GM18526 (cell line): ENCODE data around the gene LLGL1.

Experiments used
- POLR2A ChIP-seq: IDR thresholded peaks from 3 replicates; pipeline ENCODE4 v1.6.1; 2011; ENCODE audit not compliant: insufficient read length; ENCODE audit errors: extremely low read depth

LLGL1 gene

DNA sequence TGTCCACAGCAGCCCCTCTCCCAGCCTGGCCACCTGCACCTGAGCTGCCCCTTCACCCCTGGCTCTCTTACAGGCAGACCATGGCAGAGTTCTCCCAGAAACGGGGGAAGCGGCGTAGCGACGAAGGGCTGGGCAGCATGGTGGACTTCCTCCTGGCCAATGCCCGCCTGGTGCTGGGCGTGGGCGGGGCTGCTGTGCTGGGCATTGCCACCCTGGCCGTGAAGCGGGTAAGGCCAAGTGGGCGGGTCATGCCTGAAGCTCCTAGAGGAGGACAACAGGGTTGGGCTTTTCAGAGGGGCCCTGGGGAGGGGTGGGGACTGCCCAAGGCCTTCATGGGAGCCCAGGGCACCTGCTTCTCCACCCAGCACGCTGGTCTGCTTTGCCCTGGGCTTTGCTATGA lies 37.2 kb downstream of the LLGL1 start:
- TF ChIP-seq POLR2A: no peak

DNA sequence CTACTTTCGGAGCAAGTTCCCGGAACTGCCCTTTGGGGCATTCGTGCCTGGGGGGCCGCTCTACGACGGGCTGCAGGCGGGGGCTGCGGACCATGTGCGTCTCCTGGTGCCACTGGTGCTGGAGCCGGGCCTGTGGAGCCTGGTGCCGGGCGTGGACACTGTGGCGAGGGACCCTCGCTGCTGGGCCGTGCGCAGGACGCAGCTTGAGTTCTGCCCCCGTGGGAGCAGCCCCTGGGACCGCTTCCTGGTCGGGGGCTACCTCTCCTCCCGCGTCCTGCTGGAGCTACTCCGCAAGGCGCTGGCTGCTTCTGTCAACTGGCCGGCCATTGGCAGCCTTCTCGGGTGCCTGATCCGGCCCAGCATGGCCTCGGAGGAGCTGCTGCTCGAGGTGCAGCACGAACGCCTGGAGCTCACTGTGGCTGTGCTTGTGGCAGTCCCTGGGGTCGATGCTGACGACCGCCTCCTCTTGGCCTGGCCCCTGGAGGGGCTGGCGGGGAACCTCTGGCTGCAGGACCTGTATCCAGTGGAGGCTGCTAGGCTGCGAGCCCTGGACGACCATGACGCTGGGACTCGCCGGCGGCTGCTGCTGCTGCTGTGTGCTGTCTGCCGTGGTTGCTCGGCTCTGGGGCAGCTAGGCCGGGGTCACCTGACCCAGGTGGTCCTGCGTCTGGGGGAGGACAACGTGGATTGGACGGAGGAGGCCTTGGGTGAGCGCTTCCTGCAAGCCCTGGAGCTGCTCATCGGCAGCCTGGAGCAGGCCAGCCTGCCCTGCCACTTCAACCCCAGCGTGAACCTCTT lies 38.6 kb downstream of the LLGL1 start:
- TF ChIP-seq POLR2A: no peak

DNA sequence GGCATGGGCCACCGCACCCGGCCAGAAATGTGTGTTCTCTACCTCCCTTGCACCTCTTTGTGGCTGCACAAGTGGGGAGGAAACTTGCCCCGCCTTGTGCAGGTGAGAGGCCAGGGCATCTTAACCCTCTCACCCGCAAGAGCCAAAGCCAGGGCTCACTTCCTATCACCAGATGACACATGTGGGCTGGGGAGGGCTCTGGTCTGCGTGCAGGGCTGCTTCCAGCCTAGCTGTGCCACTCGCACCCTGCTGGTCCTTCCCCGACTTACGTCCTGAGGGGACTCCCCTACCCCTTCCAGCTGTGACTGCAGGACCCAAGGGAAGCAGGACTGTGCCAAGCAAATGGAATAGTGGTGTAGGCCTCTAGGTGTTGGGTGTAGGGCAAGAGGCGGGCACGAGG lies 41.9 kb downstream of the LLGL1 start:
- no peak for TF ChIP-seq POLR2A

DNA sequence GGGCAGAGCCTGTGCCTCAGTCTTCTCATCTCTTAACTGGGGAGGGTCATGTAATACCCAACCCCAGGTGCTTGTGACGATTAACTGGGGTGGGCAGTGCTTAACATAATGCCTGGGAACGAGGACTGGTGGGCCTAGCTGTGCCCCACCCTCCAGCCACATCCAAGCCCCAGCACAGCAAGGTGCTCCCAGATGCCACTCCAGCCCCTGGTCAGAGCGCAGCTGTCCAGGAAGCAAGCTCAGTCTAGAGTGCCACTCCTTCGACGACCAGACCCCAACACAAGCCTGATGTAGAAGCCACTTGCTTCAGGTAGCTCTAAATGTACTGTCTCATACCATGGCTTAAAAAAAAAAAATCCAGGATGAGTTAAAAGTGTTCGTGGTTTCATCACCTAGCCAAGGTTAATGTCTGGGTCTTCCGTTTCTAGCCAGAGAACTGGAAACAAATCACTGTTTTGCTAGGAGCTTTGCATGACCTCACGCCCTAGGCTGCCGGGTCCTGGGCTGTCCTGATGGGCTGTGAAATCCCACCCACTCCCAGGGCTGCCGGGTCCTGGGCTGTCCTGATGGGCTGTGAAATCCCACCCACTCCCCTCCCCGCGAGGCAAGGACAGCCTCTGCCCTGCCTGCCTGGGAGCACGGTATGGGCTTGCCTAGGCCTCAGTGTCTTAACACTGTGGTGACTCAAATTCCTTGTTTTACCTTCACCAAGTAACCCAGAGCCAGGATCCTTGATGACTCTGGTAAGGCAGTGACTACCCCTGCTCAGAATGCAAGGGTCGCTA lies 42.7 kb downstream of the LLGL1 start:
- no peak for TF ChIP-seq POLR2A

DNA sequence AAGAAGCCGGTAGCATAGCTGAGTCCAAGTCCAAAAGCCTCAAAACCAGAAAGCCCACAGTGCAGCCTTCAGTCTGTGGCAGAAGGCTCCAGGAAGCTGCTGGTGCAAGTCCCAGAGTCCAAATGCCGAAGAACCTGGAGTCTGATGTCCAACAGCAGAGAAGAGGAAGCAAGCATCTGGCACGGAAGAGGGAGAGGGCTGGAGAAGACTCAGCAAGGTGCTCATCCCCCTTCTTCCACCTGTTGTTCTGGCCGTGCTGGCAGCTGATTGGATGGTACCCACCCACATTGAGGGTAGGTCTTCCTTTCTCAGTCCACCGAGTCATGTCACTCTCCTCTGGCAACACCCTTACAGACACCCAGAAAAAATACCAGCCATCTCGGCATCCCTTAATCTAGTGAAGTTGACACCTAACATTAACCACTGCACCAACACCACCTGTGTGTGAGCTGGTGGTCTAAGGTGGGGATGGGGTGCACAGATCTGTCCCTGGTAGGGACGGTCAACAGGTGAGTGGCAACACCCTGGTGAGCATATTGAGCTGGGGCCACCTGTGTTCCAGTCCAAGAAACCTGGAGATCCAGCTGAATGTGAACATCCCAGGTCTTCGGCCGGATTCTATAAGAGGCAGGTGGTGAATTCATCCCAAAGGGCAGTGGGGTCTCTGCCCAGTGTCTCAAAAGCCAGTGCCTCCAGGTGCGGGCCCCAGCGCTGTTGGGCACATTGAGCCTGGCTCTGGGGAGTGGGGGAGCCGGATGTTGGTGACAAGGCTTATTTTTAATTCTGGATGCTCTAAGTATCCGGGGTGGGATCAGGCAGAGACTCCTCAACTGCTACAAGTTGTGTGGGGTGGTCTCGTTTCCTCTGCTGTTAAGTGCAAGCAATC lies 44.9 kb downstream of the LLGL1 start:
- no peak for TF ChIP-seq POLR2A

DNA sequence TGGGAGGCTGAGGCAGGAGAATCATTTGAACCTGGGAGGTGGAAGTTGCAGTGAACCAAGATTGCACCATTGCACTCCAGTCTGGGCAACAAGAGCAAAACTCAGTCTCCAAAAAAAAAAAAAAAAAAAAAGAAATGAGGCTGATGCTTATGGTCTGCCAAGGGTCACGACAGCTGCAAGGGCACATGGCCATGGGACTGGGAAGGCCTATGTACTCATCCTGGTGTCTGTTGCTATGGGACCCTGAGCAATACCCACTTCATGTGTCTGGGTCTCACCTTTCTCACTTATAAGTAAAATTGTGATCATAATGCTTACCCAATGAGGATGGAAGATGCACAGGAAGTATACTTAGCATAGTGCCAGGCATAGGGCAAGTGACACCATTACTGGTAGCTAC lies 51.6 kb downstream of the LLGL1 start:
- TF ChIP-seq POLR2A: no peak

DNA sequence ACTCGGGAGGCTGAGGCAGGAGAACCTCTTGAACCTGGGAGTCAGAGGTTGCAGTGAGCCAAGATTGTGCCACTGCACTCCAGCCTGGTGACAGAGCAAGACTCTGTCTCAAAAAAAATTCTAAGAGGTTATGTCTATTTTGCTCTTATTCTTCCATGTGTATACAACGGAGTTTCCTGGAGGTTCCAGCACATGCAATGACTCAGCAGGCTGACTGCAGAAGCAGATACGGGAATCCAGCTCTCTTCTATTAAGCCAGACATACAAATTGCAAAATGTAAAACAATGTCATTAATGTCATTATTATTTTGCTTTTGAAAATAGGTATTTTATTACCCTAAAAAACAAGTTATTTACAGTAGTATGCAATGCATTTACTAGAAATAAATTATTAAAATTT lies 53.4 kb downstream of the LLGL1 start:
- TF ChIP-seq POLR2A: no peak

DNA sequence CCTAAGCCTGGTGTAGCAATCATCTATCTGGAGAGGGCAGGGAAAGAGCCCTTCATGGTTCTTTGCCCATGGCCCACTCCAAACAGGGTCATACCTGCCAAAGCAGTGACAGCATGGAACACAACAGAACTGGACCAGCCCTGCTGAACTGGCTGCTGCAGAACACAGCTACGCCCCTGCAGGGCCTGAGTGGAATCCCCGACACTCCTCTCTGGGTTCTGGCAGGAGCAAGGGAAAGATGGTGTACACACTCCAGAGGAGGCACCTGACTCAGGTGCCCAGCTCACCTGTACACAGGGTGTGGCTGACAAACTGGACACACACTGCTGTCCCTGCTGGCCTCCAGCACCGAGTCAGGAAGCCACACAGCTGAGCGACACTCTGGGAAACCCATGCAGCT lies 54.8 kb downstream of the LLGL1 start:
- TF ChIP-seq POLR2A: no peak

DNA sequence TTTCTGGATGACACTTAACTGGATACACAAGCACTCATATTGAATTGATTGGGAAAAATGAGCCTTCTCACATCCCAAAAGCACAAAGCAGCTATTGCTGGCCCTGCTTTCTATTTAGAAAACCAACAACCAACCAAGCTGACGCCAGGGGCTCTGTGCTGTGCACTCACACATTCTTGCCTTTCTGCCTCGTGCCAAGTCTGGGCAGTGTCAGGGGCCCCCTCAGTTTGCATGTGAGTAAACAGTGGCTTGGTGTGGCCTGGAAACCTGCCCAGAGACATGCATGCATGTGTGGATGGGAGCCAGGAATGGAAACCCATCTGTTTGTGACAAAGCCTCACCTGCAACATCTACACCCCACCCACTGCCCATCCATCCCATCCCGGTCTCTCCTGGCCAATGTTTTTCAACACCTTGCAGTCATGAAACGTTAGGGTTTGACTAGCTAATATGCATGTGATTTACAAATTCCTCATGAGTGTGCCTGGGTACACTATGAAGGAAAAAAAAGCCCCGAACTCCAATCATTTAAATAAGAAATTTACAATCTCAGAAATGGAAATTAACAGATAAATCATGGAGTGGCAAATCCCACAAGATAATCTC lies 55.4 kb downstream of the LLGL1 start:
- TF ChIP-seq POLR2A: no peak

DNA sequence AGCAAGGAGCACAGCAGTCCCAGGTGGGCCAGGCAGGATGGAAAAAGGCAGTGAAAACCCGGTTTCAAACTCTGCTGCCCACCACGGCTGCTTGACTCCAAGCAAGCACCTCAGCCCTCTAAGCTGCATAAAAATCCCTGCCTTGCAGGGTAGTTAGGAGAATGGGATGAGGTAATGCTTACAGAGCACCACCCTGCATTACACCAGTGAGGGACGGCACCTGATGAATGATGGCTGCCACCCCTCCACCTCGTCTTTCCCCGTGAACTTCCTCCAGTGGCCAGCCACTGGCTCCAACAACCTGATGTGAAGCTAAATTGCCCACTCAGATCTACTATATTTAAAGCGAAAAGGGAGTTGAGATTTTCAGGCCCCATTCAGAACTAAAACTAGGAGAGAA lies 56.4 kb downstream of the LLGL1 start:
- TF ChIP-seq POLR2A: no peak

DNA sequence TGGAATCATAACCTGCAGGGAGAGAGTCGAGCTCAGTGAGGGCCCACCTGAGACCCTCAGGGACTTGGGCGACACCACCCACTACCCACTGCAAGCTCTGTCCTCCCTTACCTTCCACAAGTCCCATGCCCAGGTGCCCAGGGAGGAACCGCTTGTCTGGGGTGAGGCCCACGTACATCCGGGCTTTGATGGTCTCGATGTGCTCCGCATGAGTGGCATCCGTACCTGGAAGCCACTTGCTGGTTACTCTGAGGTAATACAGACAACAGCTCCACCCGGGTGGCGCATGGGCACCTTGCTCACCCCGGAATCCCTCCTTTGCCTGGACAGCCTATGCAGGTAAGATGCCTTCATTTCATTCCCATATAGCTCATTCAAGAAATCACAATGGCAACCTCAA lies 59.9 kb downstream of the LLGL1 start:
- no peak for TF ChIP-seq POLR2A

DNA sequence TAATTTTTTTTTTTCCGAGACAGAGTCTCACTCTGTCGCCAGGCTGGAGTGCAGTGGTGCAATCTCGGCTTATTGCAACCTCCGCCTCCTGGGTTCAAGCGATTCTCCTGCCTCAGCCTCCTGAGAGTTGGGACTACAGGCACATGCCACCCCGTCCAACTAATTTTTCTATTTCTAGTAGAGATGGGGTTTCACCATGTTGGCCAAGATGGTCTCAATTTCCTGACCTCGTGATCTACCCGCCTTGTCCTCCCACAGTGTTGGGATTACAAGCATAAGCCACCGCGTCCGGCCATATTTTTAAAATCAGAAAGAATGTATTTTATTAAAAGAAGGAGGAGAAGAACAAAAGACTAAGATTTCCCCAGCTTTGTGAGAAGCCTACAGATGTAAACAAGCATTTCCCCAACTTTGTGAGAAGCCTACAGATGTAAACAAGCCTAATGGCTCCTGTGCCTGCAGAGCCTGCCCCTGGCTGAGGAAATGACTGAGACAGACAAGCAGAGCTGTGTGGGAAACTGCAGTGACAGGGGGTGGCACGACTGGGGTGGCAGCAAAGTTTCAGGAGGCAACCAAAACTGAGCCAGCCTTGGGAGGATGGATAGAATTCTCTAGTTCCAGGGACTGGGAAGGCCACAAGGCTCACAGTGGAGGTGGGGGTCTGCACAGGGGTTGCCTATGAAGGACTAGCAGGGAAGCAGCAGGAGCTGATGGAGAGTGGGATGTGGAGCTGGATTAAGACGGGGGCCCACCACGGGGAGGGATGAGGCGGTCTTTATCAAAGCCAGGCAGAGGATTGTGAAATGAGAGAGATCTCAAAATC lies 66.5 kb downstream of the LLGL1 start:
- no peak for TF ChIP-seq POLR2A
